Measurements from ENCODE around the gene NEK8. TPM values are rescaled to one million over a fixed set of nuclear protein-coding genes. Genes with fewer than 3 reads are reported as not detected.

The NEK8 gene
- total and polyA plus RNA-seq, 2 of the 8 experiments (the other 6 are each of a cell fraction or from before 2014, with no cell fraction given) = 14.9 to 23.3 TPM

DNA sequence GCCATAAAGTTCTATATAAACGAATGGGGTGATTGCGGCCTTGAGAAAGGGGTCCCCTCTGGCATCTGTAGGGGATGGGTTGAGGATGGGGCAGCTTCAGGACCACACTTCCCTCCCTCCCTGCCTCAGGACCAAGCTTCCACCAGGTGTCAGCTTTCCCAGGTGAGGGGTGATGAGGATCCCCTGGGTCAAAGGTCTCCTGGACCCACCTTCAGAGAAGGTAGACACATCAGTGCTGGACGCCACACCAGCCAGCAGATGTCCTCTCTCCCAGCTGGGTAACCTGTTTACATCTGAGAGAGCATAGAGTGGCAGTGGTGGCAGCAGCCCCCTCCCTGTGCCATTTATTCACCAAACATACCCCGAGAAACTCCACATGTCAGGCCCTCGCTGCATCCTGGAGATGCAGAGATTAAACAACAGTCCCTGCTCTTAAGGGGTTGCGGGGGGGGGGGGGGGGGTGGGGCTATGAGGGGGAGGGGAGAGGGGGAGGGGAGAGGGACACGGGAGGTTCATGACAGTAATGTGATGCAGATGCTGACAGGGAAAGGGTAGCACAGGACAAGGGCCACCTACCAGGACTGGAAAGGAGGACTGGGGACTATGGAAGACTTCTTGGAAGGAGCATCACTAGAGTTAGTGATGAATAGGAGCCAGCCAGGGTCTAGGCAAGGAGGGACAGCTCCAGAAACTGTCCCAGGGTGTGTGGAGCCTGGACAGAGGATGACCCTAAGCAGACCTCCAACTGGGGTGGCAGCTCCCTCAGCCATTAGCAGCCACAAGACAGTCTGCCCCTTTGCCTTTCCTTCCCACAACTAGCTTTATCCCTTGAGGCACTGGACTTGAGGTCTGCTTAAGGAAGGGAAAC is 21.9 kb upstream of the NEK8 start (continued):
- TF ChIP-seq CTCF (IDR thresholded peaks at IDR 0.05; ENCODE audit: control extremely low read depth in 1 of 3, insufficient read depth in 1 of 3, low read depth in 1 of 3, low read length in 3 of 3) (peak in 2 of 3 experiments; percentile 29 to 50; a peak in 2 of 4 replicates), SP4 (IDR thresholded peaks at IDR 0.05; ENCODE audit: low read length) (no peak), KDM5A (IDR thresholded peaks at IDR 0.05; ENCODE audit: low read length) (no peak), SIN3A (conservative IDR thresholded peaks at IDR 0.05 in 1 of 2, IDR thresholded peaks at IDR 0.05 in 1 of 2; ENCODE audit: low read depth in 1 of 2, low read length in 2 of 2) (no peak), MAFK (IDR thresholded peaks at IDR 0.05; ENCODE audit: low read depth, low read length) (no peak), NANOG (IDR thresholded peaks at IDR 0.05; ENCODE audit: insufficient read depth, low read depth, low read length, poor library complexity, severe bottlenecking) (no peak), E2F6 (IDR thresholded peaks at IDR 0.05) (no peak)
